Activated T-cell treated with anti-CD3 and anti-CD28 coated beads for 48 hours (primary cell): Measurements from ENCODE around the gene LRMDA.

Experiments
- DNase-seq: peaks from one replicate; pipeline ENCODE4 v3.0.0-alpha.2; 2020; ENCODE audit warnings: low read depth

LRMDA gene

DNA sequence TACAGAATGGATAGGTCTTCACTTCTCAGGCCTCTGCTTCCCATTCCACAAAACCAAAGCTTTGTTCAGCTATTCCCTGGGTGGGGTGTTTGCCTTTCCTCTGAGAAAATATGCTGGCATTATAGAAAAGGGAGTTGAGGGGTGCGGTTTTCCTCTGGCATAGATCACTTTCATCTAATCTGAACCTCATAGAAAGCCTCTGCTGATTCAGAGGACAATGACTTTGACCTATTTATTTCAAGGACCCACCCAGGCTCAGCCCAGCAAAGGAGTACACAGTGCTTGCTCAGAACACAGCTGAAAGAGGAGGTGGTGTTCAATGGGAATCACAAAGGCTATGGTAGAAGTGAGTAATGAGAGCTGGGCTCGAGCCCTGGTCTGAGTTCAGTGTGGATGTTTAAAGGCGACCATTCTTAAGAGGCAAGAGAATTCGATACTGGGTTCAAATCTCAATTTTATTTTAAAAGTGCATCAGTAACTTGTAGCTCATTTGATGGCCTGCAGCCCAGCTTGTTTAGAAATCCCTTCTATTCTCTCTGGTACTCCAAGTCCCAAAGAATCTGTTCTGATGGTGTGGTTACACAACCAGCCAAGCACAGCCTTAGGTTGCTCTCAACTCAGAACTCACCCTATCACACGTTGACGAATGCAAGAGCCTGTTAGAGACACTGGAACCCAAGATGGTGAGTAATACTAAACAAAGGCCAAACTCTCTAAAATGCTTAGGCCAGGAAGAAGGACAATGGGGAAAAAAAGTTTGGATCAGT is 1012.8 kb downstream of the LRMDA start:
- no peak for DNase-seq

DNA sequence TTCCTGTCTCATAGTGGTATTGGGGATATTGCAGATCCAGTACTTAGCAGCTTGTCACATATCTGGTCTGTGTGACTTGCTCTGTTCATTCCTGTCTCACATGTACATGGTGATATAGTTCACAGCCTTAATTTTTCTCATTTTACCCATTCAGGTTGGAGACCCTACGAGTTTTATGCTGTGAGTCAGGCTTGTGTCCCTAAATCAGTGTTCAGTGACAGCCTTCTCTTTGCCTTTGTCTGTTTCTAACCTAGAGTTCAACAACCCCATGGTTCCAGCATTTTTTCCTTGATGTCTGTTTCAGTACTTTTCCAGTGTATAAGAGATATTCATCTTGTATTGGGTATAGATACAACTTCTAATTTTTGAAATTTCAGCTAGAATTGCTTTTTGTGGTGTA is 1016.2 kb downstream of the LRMDA start:
- no peak for DNase-seq

DNA sequence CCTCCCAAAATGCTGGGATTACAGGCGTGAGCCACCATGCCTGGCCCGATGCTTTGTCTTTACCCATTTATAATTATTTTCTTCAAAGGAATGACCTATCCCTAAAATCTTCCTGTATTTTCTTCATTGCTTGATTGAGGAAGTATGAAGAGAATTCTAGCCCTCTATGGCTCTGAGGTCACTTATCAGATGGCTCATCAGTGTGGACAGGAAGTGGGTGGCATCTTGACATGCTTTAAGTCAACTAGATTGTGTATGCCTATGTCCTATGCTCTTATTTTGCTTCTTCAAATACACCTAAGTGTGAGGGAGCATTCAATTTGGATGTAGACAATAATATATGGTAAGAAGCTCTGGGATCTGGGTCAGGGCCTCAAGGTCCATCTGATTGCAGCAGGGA is 1020.5 kb downstream of the LRMDA start:
- no peak for DNase-seq

DNA sequence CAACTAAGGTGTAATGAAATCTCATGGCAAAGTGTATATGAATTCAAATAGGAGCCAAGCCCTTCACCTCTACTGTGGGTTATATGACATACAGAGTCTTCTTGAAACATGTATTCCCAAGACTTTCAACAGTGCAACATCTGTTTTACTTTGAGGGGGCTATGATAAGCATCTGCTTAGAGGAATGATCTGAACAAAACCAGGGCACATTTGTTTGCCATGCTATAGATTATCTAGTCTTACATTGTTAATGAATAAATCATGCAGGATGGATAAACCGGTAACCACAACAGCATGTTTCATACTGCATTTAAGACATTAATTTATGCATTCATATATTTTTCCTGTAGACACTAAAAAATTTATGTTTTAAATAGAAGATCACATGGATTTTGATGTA is 1021.9 kb downstream of the LRMDA start:
- DNase-seq, result no peak

DNA sequence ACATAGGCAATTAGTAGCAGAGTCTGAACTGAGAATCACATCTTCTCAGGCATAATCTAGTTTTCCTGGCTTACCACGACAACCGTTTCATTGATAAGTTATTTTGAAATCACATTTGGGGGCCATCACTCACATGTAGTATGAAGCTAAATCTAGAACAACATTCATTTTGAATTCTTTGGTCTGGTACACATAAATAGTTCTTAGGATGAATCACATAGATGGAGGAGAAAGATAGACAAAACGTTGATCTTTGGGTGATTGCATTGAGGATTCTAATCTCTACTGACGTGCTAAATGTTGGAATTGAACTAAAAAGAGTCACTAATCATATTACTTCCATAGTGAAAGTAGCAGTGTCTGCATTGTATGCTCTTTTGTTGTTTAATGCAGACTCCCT is 1022.6 kb downstream of the LRMDA start:
- no peak for DNase-seq

DNA sequence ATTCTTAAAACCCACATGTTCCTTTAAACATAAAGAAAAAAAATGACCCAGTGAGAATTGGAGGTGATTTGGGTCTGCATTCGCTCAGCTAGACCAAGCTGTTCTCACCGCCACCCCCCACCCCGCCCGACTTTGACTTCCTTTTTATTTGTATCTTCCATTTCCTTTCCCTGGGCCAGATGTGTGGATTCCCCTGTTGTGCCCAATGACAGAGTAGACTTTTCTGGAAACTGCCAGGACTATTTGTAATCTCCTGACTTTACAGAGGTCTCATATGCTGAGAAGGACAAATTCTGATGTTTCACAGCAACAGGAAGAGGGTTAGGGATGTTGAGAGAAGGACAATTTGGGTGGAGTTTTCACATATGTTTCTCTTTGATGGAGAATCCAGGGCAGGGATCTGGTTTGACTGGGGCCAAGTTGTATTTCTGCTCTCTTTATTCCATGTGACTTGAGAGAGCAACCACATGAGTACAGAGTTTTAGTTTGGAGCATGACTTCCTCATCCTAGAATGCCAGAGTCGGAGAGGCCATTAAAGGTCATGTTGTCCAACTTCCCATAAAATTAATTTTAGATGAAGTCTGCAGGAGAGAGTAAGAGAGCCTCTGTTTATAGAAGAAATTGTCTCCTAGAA is 1023.2 kb downstream of the LRMDA start:
- no peak for DNase-seq

DNA sequence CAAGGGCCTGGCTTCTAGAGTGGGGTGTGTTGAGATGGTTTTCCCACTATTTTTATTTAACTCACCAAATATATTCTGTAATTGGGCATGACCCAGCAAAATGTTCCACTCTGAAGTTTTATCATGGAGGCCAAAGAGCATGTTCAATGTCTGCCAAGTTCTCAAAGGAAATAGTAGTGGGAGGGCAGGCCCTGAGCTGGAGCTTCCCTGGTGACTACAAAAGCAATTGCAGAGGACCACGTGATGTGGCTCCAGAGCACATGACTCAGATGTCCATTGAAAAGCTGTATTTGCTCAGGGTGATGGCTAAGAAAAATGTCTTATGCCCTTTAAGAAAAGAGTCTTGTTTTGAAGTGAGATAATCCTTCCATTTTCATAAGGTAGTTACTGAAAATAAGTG is 1024.8 kb downstream of the LRMDA start:
- no peak for DNase-seq

DNA sequence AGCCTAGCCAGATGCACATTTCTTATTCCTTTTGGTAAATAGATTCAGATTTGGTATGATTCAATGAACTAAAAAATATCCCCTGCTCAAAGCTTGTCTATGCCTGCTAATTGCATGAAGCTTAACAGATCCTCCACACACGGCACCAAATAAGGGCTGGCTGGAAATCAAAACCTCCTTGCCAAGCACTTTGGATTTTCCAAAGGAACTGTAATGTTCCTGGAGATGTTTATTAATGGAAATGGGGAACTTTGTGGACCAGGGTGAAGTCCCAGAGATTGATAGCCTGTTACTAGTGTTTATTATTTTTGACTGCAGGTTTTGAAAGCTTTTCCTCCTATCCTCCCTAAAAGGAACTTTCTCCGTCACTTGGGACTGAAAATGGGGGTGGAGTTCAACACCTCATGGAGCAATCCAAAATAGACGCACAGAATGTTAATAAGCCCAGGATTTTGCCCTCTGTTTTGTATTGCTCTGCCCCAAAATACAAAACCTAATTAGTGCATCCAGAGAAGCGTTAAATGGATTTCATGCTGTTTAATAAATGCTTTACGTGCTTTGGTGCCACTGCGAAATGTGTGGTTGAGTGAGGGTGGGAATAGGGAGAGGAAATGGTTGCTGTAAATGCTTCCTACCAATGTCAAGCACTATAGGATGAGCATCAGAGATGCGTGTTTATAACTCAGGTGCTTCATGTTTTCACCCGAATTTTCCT is 1027.7 kb downstream of the LRMDA start:
- no peak for DNase-seq

DNA sequence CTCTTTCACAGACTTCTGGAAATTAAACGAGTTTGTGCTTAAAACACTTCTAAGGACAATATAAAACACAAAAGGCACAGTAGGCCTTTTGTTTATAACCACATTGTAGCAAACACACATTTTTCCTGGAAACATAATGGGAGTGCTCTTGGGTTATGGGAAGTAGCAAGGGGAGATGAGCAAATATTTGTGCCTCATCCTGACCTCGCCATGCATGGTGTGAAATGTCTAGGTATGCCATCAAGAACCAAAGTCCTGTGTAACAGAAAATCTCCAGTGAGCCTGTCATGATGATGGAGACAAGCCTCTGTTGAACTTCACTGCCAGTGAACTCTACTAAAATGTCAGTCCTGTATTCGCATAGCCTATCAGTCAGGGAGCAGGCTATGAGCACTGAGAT is 1029.6 kb downstream of the LRMDA start:
- DNase-seq, result no peak

DNA sequence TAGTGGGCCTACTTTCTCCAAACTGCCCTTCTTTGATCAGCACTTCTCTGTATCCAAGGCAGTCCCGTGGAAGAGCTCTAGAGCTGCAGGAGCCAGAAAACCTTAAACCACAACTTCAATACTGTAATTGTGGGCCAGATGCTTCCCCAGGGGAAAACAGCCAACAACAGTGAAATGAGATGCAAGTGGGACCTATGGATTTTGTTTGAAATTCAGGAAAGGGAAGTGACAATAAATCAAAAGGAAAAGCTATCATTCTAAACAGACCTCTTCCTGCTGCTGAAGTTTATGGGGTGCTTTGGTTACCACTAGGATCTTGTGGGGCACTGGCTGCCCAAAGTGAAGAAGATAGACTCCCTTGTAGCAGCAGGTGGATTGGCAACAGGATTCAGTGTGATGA is 1031.7 kb downstream of the LRMDA start:
- DNase-seq, result no peak

DNA sequence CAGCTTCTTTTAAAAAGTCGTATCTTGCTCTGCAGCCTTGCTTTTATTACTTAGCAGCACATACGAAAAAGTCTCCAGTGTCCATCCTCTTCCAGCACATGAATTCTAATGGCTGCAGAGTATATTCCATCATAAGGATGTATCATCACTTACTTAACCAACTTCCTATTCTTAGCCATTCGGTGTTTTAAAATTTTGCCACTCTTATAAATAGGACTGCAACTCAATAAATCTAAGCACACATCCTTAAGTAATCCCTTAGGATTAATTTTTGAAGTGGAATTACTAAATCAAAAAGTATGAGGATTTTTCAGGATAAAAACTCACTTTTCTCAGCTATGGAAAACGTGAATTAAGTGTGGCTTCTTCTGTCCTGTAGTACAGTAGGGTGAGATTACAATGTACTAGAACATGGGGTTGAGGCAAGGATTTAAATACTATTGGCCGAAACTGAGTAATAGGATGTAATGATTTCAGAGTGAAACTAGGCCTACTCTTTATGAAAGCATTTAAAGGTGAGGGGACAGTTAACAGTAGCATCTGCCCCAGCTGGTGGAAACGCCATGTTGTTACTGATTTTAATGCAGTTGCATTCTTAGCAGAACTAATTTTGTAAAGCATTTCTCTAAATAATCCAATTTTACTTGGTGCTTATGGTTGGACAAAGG is 1035.5 kb downstream of the LRMDA start:
- DNase-seq, result no peak

DNA sequence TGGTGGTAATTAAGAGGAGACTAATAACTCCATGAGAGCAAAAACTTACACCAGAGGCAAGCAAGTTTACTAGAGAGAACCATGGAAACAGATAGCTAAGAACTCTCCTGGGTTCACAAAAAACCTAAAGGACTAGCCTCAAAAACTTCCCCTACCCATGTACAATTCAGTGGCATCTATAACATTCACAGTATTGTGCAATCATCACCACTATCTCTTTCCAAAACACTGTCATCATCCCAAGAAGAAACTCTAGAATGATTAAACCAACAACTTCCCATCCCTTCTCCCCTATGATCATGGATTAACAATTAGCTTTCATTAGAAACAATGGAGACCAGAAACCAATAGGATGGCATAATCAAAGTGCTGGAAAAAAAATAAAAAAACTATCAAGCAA is 1038.3 kb downstream of the LRMDA start:
- DNase-seq, result no peak

DNA sequence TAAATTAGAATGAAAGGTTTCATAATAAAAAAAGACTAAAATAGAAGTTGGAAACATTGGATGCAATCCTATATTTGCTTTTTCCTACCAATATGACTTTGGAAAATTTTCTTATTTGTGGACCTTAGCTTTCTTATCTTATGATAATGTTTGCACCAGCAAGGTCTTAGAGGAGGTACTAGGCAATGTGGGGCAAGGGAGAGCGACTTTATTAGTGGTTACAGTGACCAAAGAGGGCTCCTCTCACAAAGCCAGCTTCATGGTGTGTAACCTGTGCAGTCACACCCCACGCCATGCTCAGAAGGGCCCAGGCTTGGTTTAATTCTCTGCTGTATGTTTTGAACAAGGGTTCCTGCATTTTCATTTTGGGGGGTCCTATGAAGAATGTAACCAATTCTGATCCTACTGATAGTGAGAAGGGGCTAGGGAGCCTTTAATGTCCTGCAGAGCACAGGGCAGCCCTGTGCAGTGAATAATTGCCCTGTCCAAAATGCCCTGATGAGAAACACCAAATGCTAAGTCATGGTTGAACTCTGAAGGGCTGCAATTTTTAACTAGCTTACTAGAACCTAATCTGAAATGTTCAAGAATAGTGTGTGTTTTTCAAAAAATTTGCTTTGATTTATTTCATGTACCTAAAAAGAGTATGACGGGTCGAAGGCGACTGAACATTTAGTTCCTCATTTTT is 1047.8 kb downstream of the LRMDA start:
- no peak for DNase-seq

DNA sequence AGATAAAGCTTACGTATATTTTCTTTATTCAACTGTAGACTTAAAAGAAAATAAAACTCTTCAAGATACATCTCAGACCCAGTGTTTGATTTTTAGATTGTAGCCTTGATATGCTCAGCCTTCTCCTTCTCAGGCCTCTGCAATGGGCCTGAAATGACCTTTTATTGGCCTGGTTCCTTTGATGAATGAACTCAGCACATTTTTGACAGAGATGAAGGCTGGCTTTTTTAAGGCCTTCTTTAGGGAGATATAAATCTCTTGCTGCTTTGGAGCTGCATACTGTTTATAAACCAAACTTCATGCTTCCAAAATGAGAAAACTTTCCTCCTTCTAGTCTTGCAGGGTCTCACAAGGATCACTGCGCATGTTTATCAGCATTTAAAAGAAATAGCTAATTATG is 1049.8 kb downstream of the LRMDA start:
- no peak for DNase-seq

DNA sequence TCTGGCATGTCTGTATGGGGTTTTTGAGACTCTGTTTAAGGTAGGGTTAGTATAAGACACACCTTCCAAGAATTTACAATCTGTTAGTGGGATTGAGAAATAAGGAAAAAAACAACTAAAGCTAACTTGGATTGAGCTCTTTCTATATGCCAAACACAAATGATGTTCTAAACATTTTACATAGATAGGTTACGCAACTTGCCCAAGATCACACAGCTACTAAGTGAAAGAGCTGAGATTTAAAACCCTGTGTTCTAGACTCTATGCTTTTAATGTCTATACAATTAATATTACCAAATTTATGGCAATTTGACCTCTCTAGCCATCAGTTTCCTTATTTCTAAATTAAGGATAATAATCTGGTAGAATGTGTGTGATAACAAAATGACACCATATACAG is 1056.2 kb downstream of the LRMDA start:
- DNase-seq, result no peak

DNA sequence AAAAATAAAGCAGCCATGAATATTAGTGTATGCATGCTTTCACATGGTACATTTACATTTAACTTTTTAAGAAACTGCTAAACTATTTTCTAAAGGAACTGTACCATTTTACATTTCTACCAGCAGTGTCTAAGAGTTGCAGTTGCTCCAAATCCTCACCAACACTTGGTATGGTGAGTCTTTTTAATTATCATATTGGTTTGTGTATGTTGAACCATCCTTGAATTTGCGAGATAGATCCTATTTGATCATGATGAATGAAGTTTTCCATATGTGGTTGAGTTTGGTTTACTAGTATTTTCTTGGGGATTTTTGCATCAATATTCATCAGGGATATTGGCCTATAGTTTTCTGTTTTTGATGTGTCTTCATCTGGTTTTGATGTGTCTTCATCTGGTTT is 1057.2 kb downstream of the LRMDA start:
- no peak for DNase-seq

DNA sequence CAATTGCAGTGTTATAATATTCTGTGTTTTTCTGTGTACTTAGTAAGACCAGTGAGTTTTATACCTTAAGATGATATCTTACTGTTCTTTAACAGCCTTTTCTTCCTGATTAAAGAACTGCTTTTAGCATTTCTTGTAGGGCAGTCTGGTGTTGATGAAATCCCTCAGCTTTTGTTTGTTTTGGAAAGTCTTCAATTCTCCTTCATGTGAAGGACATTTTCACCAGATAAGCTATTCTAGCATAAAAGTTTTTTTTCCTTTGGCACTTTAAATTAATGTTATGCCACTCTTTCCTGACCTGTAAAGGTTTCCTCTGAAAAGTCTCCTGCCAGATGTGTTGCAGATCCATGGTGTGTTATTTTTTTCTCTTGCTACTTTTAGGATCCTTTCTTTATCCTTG is 1059.8 kb downstream of the LRMDA start:
- DNase-seq, result no peak

DNA sequence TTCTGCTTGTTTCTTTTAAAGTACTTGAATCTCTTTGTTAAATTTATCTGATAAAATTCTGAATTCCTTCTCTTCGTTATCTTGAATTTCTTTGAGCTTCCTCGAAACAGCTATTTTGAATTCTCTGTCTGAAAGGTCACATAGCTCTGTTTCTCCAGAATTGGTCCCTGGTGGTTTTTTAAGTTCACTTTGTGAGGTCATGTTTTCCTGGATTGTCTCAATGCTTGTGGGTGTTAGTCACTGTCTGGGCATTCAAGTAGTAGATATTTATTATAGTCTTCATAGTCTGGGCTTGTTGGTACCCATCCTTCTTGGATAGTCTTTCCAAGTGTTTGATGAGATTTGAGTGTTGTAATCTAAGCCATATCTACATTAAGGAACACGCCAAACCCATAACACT is 1060.6 kb downstream of the LRMDA start:
- DNase-seq, result no peak

DNA sequence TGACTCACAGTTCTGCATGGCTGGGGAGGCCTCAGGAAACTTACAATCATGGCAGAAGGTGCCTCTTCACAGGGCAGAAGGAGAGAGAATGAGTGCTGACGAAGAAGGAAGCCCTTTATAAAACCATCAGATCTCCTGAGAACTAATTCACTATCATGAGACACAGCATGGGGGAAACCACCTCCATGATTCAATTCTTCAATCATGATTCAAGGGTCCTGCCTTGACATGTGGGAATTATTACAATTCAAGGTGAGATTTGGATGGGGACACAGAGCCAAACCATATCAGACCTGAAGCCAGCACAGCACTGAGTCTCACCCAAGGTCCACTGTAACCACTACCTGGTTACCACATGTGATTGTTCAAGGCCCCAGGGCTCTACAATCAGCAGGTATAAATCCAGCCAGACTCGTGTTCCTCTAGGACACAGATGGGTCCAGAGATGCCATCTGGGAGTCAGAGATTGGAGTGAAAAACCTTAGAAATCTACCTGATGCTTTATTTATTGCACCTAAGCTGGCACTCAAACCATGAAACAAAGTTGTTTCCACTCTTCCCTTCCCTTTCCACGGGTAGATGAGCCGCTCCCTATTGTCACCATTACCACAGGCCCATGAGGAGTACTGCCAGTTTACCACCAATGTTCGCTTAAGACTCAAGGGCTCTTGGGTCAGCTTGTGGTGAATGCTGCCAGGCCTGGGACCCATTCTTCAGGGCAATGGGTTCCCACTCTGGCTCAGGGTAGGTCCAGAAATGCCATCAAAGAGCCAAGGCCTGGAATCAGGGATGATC is 1061.5 kb downstream of the LRMDA start:
- no peak for DNase-seq

DNA sequence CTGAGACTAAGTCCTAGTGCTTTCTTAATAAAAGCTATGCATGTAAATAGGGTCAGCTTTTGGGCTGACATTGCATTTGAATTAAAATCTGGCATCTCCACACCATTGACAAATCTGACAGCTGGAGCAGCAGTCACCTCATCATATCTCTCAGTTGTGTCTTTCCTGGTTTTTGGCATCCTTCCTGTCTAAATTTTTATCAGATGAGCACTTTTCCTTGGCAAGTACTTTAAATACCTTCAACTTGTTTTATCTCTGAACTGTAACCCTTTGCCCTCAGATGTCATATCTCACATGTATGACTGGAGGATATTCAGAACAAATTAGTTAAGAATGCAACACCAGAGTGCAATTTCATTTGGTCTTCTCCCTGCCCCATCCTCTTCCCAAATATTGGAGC is 1066.2 kb downstream of the LRMDA start:
- DNase-seq, result no peak

DNA sequence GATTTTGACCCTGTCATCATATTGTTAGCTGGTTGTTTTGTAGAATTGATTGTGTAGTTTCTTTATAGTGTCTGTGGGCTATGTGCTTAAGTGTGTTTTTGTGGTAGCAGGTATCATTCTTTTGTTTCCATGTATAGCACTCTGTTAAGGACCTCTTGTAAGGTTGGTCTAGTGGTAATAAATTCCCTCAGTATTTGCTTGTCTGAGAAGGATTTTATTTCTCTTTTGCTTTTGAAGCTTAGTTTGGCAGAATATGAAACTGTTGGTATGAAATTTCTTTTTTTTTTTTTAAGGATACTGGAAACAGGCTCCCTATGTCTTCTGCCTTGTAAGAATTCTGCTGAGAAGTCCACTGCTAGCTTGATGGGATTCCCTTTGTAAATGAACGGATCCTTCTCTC is 1073.4 kb downstream of the LRMDA start:
- no peak for DNase-seq
